Measurements from ENCODE around the gene PLXNA2. TPM values are rescaled to one million over a fixed set of nuclear protein-coding genes. Genes with fewer than 3 reads are reported as not detected.

The PLXNA2 gene
- total RNA-seq, 4 donors from 2014 or later: 12.2 to 45.7 (median 21.8) TPM

DNA sequence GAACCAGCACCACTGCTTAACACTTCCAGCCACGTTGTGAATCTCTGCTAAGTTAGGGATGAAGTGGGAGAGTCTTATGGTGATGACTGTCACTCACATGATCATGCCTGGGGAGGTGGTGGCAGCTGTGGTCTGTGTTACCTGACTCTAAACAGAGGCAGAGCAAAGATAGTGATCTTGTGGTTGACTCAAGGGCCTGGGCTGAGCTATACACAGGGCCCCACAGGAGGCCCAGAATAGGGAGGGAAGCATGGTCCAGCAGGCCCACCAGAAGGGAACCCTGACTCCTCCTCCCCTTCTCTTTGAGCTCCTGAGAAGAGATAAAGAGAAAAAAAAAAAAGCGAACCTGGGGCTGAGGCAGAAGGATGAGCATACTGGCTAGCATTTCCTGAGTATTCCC is 55.0 kb downstream of the PLXNA2 start:
- H3K4me1 ChIP-seq: peaks cover 11 to 22% of the 10 kb centered on the region in 2 donors
- no peak for DNase-seq
- H3K27ac ChIP-seq: no peak overlapping the region
- no peaks in the 10 kb centered on the region for H3K9me3 ChIP-seq
- peaks cover 0 to 4% of the 10 kb centered on the region in 2 donors for H3K36me3 ChIP-seq
- H3K27me3 ChIP-seq: no peaks in the 10 kb centered on the region
- intact Hi-C loops (cut with DNase I): loop anchor here (10.0 kb wide), 1 partner anchor 46 kb away; no protein-coding TSS in a partner anchor
- 42 to 62% methylated on average over 2 of the region's 2 CpGs for WGBS, 2 donors
- TF ChIP-seq, protein P1, sequence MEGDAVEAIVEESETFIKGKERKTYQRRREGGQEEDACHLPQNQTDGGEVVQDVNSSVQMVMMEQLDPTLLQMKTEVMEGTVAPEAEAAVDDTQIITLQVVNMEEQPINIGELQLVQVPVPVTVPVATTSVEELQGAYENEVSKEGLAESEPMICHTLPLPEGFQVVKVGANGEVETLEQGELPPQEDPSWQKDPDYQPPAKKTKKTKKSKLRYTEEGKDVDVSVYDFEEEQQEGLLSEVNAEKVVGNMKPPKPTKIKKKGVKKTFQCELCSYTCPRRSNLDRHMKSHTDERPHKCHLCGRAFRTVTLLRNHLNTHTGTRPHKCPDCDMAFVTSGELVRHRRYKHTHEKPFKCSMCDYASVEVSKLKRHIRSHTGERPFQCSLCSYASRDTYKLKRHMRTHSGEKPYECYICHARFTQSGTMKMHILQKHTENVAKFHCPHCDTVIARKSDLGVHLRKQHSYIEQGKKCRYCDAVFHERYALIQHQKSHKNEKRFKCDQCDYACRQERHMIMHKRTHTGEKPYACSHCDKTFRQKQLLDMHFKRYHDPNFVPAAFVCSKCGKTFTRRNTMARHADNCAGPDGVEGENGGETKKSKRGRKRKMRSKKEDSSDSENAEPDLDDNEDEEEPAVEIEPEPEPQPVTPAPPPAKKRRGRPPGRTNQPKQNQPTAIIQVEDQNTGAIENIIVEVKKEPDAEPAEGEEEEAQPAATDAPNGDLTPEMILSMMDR (IDR thresholded peaks at IDR 0.05): no peak
- no peak for TF ChIP-seq POLR2A (IDR thresholded peaks at IDR 0.05)
- H3K4me3 ChIP-seq (replicated peaks in 1 of 3): no peak overlapping the region

DNA sequence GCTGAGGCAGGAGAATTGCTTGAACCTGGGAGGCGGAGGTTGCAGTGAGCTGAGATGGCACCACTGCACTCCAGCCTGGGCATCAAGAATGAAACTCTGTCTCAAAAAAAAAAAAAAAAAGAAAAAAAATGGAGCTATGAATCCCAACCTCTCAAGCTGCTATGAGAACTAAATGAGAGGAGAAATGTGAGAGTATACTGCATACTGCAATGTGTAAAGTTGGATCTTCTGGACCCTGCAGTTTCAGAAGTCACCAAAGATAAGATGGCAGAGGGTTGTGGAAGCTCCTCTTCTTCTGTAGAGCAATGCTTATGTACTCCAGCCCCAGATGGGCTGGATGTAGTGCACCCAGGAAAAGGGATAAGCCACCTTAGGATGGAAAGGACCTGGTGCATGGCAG is 55.6 kb downstream of the PLXNA2 start:
- intact Hi-C loops (cut with DNase I): loop anchor here (10.0 kb wide), 1 partner anchor 46 kb away; no protein-coding TSS in a partner anchor
- H3K36me3 ChIP-seq: peaks cover 0 to 4% of the 10 kb centered on the region in 2 donors
- no peak overlapping the region for H3K4me3 ChIP-seq (replicated peaks in 1 of 3)
- no peaks in the 10 kb centered on the region for H3K27me3 ChIP-seq
- peaks cover 15 to 27% of the 10 kb centered on the region in 2 donors for H3K4me1 ChIP-seq
- H3K9me3 ChIP-seq: no peaks in the 10 kb centered on the region
- no peak for DNase-seq
- no peak for TF ChIP-seq POLR2A (IDR thresholded peaks at IDR 0.05)
- TF ChIP-seq, protein P1 (IDR thresholded peaks at IDR 0.05): no peak
- no peak overlapping the region for H3K27ac ChIP-seq
- WGBS, 2 donors: 100% methylated on average over 1 of the region's 1 CpG

DNA sequence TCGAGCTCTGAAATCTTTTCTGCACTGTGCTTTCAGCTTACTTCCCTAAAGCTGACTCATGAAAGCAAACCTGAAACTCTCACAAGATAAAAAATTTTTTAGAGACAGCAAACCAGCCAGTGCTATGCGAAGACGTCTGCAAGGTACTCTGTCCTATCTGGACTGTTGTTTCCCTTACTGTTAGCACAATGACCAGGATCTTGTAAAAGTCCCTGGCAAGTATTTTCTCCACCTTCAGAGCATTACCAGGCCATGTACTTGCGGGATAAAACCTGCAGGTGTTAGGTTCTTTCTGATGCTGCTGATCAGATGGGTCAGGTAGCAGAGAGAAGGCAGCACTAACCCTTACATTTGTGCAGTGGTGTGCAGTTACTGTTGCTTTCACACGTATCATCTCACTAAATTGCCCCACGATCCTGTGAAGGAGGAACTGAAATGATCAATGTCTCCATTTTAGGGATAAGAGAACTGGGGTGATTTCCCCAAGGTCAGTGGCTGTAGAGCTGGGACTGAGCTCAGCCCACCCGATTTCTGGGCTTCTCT is 56.6 kb downstream of the PLXNA2 start:
- no peaks in the 10 kb centered on the region for H3K9me3 ChIP-seq
- H3K27ac ChIP-seq: no peak overlapping the region
- no peak for TF ChIP-seq POLR2A (IDR thresholded peaks at IDR 0.05)
- TF ChIP-seq, protein P1 (IDR thresholded peaks at IDR 0.05): no peak
- no peak overlapping the region for H3K4me3 ChIP-seq (replicated peaks in 1 of 3)
- H3K4me1 ChIP-seq: peaks cover 22 to 38% of the 10 kb centered on the region in 2 donors
- intact Hi-C loops (cut with DNase I): loop anchor here (10.0 kb wide), 1 partner anchor 47 kb away; no protein-coding TSS in a partner anchor
- no peaks in the 10 kb centered on the region for H3K27me3 ChIP-seq
- no peak for DNase-seq
- WGBS, 2 donors: 87 to 93% methylated on average over 7 of the region's 7 CpGs
- peaks cover 0 to 4% of the 10 kb centered on the region in 2 donors for H3K36me3 ChIP-seq

DNA sequence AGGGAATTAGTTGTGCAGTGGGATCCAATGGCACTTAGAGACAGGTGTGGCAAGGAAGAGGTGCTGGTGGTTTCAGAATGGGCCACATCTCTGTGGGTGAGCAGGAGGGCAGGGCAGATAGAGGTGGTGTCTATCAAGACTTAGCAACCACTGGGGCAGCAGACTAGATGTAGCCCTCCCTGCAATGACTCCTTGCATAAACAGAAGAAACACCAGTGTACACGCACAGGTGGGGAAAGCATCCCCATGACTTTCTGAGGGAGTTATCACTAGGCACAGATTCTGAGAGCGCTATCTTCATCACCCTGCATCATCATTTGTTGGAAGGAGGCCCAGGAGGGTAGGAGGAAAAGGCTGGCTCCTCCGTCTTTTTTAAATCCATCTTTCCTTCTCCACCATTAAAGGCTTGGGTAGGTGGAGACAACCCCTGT is 58.4 kb downstream of the PLXNA2 start:
- intact Hi-C loops (cut with DNase I): loop anchor here (10.0 kb wide), 1 partner anchor 49 kb away; no protein-coding TSS in a partner anchor
- no peaks in the 10 kb centered on the region for H3K9me3 ChIP-seq
- WGBS, 2 donors: 95 to 100% methylated on average over 3 of the region's 3 CpGs
- no peak overlapping the region for H3K4me3 ChIP-seq (replicated peaks in 1 of 3)
- H3K27ac ChIP-seq: peak overlapping the region in 2 of 3 donors; percentile 85 to 97
- peaks cover 0 to 4% of the 10 kb centered on the region in 2 donors for H3K36me3 ChIP-seq
- TF ChIP-seq, protein P1 (IDR thresholded peaks at IDR 0.05): no peak
- TF ChIP-seq POLR2A (IDR thresholded peaks at IDR 0.05): no peak
- no peaks in the 10 kb centered on the region for H3K27me3 ChIP-seq
- DNase-seq: no peak
- peaks cover 29 to 54% of the 10 kb centered on the region in 2 donors for H3K4me1 ChIP-seq

DNA sequence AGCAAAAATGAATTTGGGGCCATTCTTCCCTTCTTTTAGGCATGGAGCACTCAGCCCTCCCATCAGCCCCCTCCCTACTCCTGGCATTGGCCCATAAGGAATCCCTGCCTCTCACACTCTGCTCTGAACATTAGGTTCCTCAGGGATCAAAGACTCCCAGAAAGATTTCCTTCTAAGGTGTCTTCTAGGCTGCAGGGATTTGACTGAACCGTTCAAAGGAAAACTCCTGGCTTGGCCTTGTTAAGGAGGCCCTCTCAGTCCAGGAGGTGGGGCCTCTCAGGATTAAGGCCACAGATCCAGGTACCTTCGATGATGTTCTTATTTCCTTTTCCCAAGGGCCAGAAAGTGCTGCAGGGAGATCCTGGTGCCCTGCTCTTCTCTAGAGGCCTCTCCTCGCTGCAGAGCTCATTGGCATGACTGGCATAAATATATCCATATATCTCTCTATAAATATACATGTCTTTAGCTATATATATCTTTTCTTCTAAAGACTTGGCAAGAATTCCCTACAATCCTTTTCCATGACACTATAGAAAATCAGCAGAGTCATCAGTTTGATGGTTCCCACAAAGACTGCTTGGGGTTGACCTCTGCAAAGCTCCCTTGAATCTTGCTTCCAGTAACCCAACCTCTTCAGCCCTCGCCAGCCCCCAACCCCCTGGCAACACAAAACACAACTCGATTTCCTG is 59.1 kb downstream of the PLXNA2 start:
- intact Hi-C loops (cut with DNase I): loop anchor here (10.0 kb wide), 1 partner anchor 50 kb away; no protein-coding TSS in a partner anchor

More for the DNA sequence above, 59.1 kb downstream of the PLXNA2 start:
- TF ChIP-seq, protein P1 (IDR thresholded peaks at IDR 0.05): no peak
- TF ChIP-seq POLR2A (IDR thresholded peaks at IDR 0.05): no peak
- peak overlapping the region; percentile 40 to 97 (median 85) for H3K27ac ChIP-seq
- peak in 1 of 2 donors; percentile 28 for DNase-seq
- no peaks in the 10 kb centered on the region for H3K9me3 ChIP-seq
- H3K27me3 ChIP-seq: no peaks in the 10 kb centered on the region
- H3K4me1 ChIP-seq: peaks cover 31 to 61% of the 10 kb centered on the region in 2 donors
- no peak overlapping the region for H3K4me3 ChIP-seq (replicated peaks in 1 of 3)
- 58 to 59% methylated on average over 5 of the region's 5 CpGs for WGBS, 2 donors
- H3K36me3 ChIP-seq: peaks cover 0 to 4% of the 10 kb centered on the region in 2 donors
